Activated CD8-positive, alpha-beta memory T cell treated with anti-CD3 and anti-CD28 coated beads, Interleukin-2, amount 50 U/mL, for 1 hour (primary cell): ENCODE results near the gene PCED1B.
"Not testable (repeated sequence)": the region's sequence is repeated elsewhere in the genome, so short reads cannot be mapped to it uniquely, and the experiment has no call there.

Source experiments
- DNase-seq: peaks from one replicate; pipeline ENCODE4 v3.0.0-alpha.2; 2020; ENCODE audit errors: extremely low read depth

Gene PCED1B

GRCh38 chr12:47272412-47273190 lies 193.2 kb downstream of the PCED1B start:
- no peak for DNase-seq

- DNase-seq, result no peak
These were observed 193.8 kb downstream of the PCED1B start for GRCh38 chr12:47273191-47273626.

DNA sequence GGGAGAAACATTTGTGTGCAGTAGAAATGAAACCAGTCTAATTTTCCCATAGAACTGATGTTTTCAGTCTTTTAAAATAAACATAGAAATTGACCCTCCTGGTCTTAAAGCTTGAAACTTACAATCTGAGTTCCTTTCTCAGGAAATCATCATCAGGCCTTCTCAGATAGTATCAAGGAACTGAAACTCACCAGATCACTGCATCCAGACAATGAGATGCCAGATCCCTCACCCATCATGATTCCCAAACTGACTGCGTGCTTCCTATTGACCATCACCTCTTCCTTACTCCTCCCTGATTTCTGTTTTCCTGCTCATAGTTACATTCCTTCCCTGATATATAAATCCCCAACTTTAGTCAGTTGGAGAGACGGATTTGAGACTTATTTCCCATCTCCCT lies 195.3 kb downstream of the PCED1B start:
- DNase-seq, result no peak

GRCh38 chr12:47276253-47276620 lies 196.8 kb downstream of the PCED1B start:
- DNase-seq, result no peak

GRCh38 chr12:47276621-47277309 lies 197.3 kb downstream of the PCED1B start:
- DNase-seq, result peak; percentile 22

DNA sequence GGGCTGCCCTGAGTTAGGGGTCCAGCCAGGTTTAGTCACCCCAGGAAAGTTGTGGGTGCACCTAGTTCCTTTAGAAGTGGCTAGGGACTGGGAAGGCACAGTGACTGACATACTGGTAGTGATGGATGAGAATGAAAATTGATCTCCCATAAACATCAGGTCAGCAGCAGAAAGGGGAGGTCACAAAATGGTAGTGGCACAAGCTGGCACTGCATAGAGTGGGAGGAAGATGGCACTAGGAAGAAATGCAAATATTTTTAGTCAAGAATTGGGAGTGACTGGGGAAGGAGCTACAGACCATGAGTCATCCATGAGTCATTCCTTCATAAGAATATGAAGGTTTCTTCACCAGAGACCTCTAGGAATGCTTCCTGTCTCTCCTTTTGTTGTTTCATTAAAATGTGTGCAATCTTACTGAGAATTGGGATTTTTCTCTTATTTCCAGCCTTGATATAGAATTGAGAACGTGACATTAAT lies 198.6 kb downstream of the PCED1B start:
- no peak for DNase-seq

- DNase-seq, result not testable (repeated sequence)
These were observed 200.3 kb downstream of the PCED1B start for GRCh38 chr12:47279758-47280157.

GRCh38 chr12:47280543-47281300 lies 201.3 kb downstream of the PCED1B start:
- DNase-seq, result no peak

DNA sequence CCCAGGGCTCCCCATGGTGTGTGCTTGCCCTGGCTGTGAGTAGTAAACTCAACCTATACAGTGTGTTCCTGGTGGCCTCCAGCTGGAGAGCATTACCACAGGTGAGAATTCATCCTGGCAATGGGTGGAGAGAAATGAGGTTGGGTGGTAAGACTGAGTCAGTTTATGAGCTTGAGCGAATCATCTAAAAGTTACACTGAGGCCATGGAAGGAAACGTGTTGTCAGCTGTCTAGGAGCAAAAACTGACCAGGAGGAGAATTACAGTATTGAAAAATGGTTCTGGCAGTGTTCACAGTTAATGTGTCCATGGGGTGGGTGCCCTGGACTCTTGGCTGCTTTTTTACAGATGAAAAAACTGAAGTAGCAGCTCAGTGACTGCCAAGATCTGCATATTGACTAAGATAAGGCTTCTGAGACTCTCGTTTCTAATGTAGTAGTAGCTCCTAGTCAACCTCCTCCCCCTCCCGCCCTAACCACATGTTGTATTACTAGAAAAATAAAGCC lies 202.3 kb downstream of the PCED1B start:
- DNase-seq, result no peak

DNA sequence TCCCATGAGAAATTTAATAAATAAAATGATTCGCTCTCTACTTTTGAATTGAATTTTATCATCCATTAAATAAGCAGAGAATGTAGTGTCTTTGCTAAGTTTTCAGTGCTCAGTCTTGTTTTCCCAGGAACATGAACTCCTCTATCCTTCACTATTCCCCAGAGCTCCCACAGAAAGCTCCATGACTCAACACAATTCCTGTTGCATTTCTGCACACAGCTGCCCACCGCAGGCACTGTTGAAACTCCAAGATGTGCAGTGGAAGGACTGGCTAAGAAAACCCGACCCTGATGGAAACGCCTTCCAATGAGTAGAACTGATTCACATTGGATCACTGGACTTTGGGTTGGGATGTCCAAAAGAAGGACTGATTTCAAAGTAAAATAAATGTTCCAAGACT lies 202.8 kb downstream of the PCED1B start:
- no peak for DNase-seq
